ENCODE measurements around the gene TOGARAM1.

The TOGARAM1 gene

DNA sequence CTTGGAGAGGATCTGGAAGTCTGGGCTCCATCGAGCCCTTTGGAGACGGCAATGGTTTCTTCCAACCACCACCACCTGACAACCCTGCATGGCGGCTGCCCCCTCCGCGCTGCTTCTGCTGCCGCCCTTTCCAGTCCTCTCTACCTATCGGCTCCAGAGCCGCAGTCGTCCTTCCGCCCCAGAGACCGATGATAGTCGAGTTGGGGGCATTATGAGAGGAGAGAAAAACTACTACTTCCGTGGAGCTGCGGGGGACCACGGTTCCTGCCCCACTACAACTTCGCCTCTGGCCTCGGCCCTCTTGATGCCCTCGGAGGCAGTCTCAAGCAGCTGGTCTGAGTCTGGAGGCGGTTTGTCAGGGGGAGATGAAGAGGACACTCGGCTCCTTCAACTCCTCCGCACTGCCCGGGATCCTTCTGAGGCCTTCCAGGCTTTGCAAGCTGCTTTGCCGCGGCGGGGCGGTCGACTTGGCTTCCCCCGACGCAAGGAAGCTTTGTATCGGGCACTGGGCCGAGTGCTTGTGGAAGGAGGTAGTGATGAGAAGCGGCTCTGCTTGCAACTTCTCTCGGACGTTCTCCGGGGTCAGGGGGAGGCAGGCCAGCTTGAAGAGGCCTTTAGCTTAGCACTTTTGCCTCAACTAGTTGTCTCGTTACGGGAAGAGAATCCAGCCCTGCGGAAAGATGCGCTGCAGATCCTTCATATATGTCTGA, 499 bp downstream of the TOGARAM1 start:
- no peak for DNase-seq (ENCODE audit: low spot score)

DNA sequence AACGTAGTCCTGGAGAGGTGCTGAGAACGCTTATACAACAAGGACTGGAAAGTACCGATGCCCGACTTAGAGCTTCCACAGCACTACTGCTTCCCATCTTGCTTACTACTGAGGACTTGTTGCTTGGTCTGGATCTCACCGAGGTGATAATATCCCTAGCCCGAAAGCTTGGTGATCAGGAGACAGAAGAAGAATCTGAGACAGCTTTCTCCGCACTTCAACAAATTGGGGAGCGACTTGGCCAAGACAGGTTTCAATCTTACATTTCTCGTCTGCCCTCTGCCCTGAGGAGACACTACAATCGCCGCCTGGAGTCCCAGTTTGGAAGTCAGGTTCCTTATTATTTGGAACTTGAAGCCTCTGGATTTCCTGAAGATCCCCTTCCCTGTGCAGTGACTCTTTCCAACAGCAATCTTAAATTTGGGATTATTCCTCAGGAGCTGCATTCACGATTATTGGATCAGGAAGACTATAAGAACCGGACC, 1.1 kb downstream of the TOGARAM1 start:
- no peak for DNase-seq (ENCODE audit: low spot score)

DNA sequence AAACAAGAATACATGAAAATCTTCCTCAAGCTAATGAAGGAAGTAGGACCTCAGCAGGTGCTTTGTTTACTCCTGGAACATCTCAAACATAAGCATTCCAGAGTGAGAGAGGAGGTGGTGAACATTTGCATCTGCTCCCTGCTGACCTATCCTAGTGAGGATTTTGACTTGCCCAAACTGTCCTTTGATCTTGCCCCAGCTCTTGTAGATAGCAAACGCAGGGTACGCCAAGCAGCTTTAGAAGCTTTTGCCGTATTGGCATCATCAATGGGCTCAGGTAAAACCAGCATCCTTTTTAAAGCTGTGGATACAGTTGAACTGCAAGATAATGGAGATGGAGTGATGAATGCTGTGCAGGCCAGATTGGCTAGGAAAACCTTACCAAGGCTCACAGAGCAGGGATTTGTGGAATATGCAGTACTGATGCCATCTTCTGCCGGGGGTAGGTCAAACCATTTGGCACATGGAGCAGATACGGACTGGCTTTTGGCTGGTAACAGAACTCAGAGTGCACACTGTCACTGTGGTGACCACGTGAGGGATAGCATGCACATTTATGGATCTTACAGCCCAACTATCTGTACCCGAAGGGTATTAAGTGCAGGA, 1.9 kb downstream of the TOGARAM1 start:
- no peak for DNase-seq (ENCODE audit: low spot score)

DNA sequence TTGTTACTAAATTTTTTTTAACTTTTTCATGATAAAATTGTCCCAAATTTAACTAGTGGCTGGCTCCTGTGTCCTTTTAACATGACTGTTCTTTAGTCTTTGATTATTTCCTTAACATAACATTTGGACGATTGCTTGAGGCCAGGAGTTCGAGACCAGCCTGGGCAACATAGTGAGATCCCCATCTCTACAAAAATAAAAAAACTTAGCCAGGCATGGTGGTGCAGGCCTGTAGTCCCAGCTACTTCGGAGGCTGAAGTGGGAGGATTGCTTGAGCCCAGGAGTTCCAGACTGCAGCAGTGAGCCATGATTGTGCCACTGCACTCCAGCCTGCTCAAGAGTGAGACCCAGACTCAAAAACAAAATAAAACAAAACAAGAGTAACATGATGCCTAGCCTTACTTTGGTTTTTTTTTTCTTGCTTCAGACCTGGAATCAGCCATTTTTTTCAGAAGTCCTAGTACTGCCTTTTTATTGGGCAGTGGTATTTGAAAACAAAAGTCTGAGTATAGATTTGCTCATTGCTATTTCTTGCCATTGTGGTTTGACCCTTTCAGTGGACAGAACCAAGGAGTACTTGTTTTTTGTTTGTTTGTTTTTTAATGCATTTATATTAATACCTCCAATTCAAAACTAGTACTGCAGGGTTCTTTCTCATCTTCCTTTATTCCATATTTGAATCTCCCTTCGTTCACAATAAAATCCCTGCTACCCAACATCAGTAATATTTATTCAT, 4.8 kb downstream of the TOGARAM1 start:
- DNase-seq (ENCODE audit: low spot score), result no peak

DNA sequence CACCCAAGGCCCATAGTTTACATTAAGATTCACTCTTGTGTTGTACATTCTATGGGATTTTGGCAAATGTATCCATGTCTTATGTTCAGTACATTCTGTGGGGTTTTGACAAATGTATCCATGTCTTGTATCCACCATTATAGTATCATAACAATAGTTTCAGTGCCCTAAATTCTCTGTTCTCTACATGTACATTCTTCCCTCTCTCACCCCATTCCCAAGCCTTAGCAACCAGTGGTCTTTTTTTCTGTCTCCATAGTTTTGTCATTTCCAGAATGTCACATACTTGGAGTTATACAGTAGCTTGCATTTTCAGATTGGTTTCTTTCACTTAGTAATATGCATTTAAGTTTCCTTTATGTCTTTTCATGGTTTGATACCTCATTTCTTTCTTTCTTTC, 6.7 kb downstream of the TOGARAM1 start:
- DNase-seq (ENCODE audit: low spot score), result no peak

DNA sequence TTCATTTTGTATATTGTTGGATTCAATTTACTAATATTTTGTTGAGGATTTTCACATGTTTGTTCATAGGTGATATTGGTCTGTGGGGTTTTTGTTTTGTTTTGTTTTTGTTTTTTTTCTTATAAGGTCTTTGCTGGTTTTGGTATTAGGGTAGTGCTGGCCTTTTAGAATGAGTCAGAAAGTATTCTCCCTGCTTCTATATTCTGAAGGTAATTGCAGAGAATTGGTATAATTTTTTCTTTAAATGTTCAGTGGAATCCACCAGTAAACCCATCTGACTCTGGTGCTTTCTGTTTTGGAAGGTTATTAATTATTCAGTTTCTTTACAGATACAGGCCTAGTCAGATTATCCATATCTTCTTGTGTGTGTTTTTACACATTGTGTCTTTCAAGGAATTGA, 8.9 kb downstream of the TOGARAM1 start:
- DNase-seq (ENCODE audit: low spot score), result no peak

DNA sequence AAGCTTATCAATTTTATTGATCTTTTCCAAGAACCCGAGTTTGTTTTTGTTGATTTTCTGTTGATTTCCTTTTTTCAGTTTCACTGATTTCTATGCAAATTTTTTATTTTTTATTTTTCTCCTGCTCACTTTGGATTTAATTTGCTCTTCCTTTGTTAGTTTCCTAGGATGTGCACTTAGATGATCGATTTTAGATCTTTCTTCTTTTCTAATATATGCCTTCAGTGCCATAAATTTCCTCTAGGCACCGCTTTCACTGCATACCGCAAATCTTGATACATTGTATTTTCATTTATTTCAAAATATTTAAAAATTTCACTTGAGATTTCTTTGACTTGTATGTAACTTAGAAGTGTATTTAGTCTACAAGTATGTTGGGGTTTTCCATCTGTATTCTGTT, 9.5 kb downstream of the TOGARAM1 start:
- DNase-seq (ENCODE audit: low spot score), result no peak

DNA sequence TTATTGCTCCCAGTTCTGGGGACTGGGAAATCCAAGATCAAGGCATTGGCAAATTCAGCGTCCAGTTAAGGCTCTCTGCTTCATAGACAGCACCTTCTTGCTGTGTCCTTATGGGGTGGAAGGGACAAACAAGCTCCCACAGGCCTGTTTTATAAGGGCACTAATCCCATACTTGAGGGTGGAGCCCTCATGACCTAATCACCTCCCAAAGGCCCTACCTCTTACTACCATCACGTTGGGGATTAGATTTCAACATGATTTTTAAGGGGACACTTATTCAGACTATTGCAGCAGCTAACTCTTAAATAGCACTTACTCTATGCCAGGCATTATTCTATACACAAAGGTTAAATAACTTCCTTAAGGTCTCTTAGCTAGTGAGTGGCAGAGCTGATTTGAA, 17.3 kb downstream of the TOGARAM1 start:
- DNase-seq (ENCODE audit: low spot score), result no peak

DNA sequence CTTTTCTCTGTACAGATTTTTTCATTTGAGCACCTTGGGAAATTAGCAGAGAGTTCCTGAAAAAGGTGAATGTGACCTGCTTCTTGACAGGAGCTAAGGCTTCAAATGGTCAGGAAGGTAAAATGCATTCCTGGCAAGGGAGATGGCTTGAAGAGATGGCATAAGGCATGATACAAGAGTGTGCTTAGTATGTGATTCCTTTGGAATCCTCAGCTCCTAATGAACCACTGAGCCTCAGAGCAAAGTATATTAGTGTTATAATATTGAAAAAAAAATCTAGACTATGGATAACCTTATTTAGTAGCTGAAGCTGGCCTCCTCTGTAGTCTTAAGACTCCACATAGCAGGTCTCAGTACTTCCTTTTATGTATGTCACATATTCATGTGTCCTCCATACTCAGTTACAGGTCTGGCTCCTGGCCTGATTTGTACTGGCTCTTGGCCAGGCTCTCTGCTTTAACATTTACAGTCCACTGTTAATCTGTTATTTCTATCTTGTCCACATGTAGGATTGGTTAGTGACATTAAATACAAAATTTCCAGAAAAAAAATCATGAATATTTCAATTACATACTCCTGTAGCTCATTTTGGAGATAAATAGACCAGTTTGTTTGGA, 17.9 kb downstream of the TOGARAM1 start:
- no peak for DNase-seq (ENCODE audit: low spot score)

DNA sequence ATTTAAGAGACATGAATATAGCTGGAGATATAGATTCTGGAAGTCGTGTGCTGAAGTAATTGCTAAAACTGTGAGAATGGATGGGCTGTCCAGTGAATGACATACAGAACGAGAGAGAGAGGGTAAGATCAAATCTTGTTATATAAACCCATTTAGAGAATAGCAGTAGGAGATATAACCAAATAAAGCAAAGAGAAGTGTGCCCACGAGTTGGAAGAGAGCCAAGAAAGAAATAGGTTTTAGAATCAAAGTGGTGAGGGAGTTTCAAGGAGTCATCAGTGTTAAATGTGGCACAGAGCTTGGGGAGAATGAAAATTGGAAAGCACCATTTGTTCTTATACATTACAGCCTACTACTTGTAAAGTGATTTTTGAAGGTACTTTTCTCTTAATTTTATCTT, 19.2 kb downstream of the TOGARAM1 start:
- no peak for DNase-seq (ENCODE audit: low spot score)

DNA sequence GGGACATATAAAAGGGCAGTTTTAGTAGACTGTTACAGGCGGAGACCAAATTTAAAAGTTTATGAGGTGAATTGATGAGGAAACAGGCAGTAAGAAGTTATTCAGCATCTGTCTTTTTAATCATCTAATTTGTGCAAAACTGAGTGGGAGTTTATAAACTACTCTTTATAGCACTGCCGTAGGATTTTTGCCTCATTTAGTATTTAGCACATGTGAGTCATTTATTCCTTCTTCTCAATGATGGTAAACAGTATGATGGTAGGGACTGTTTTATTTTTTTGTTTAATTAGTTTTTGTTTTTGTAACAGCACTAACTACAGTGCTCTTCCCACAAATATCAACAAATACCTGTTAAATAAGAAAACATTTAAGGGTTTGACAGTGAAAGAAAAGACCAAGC, 20.6 kb downstream of the TOGARAM1 start:
- no peak for DNase-seq (ENCODE audit: low spot score)

DNA sequence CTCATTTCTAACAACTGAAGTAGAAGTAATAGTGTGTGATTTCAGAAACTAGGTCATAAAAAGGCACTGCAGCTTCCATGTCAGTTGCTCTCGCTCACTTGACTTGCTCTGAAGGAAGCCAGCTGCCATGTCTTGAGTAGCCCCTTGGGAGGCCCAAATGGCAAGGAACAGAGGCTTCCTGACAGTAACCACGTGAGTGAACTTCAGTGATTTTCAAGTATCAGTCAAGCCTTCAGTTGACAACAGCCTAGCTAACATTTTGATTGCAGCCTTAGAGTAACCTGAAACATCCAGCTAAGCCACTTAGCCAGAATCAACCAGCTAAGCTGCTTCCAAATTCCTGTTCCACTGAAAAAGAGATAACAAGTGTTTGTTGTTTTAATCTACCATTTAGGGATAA, 26.7 kb downstream of the TOGARAM1 start:
- DNase-seq (ENCODE audit: low spot score), result no peak

DNA sequence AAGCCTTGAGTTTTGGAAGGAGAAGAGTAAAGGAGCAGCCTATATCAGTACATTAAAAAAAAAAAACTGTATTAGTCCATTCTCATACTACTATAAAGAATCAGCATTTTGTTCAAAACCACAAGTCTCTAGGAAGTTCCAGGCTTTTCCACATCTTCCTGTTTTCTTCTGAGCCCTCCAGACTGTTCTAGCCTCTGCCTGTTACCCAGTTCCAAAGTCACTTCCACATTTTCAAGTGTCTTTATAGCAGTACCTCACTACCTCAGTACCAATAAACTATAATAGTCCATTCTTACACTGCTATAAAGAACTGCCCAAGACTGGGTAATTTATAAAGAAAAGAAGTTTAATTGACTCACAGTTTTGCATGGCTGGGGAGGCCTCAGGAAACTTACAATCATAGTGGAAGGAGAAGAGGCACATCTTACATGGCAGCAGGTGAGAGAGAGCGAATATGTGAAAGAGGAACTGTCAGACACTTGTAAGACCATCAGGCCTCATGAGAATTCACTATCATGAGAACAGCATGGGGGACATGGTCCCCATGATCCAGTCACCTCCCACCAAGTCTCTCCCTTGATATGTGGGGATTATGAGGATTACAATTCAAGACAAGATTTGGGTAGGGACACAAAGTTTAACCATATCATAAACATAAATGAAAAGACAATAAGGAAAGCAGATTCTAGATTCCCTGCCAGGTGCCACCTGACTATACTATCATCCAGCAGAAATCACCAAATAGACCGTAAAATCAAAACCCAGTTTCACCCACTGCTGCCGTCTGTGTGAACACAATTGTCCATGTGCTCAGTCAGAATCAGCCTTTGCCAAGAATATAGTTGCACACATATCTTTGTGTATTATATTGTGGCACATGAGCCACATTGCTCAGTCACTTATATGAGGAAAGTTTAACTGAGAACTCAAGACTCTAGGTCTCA, 27.8 kb downstream of the TOGARAM1 start:
- DNase-seq (ENCODE audit: low spot score), result no peak

DNA sequence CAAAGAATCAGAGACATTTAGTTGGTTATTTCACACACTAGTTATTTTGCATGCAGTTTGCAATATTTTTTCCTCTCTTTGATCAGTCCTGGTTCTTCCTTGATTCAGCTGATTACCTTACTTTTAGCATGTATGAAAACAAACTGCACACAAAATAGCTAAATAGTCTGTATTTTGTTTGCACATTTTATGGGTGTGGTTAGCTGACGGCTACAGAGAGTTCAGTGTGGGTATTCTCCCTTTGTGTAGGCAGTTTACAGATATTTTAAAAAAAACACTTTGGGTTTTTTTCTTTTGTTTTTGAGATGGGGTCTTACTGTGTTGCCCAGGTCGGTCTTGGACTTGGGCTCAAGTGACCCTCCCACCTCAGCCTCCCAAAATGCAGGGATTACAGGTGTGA, 28.5 kb downstream of the TOGARAM1 start:
- no peak for DNase-seq (ENCODE audit: low spot score)

DNA sequence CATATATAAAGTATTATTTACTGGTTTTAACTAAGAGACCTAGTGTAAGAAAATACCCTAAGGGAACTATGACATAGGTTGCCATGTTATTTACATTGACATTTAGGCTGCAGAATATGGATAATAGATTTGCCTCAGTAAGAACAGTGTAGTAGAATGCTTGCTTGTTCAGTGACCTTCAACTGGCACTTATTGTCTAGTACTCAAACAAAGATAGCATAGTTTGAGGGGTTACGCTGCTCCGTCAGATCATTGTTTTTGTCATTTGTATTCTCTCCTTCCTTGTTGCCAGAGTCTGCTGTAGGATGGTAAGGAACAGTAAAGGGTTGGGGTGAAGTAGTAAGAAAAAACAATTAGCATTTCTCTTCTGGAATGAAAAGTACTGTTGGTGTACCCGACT, 33.2 kb downstream of the TOGARAM1 start:
- DNase-seq (ENCODE audit: low spot score), result no peak

DNA sequence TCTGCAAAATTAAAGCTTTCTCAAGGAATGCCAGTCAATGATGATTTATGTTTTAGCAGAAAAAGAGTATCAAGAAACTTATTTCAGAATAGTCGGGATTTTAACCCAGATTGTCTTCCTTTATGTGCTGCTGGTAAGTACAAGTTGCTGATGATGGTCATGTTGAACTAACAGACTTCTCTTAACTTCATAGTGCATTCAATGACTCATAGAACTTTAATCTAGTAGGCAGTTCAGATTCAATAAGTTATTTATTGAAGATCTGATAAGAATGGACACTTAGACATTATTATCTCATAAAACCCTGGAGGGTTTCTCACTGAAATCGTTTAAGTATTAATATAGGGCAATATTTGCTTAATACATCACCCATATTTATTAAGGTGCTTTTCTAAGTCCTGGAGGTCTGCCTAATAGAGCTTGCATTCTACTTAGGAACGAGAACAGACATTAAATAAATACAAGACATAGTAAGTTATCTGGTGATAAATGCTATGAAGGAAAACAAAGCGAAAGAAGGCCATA, 33.8 kb downstream of the TOGARAM1 start:
- DNase-seq (ENCODE audit: low spot score), result no peak

DNA sequence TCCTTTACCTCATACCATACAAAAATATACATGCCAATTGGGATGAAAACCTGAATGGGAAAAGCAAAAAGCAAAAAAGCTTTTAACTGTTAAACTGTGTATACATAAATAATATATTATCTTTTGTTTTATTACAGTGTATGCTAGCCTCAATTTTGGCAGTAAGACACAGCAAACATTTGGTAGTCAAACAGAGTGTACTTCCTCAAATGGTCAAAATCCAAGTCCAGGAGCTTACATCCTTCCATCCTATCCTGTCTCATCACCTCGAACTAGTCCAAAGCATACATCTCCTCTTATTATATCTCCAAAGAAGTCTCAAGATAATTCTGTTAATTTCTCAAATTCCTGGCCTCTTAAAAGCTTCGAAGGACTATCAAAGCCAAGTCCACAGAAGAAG, 41.9 kb downstream of the TOGARAM1 start:
- DNase-seq (ENCODE audit: low spot score), result no peak

DNA sequence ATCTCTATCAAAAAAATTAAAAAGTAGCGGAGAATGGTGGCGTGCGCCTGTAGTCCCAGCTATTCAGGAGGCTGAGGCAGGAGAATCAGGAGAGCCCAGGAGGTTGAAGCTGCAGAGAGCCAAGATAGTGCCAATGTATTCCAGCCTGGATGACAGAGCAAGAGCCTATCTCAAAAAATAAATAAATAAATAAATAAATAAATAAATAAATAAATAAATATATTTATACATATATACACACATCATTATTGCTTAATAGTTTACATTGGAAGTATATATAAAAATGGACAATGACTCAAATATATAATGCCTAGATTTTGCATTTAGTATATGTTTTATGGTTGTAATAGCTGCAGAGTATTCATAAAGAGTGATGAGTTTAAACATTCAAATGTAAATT, 53.1 kb downstream of the TOGARAM1 start:
- no peak for DNase-seq (ENCODE audit: low spot score)

DNA sequence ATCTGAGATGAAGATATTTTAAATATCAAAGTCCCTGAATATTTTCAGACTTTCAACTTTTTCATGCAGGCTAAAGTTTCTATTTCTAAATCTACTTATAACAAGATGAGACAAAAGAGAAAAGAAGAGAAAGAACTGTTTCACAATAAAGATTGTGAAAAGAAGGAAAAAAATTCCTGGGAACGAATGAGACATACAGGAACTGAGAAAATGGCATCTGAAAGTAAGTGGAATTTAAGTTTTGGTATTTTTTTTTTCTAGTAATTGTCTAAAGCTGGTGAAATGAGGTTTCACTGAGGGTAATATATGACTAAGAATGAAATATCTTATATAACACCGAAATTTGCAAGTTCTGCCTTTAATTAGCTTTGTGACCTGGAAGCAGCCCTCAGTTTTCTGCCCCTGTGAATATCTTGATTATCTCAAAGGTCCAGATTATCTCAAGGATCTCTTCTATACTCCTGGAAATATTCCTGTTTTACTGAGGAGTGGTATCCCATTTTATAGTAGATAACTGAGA, 66.2 kb downstream of the TOGARAM1 start:
- no peak for DNase-seq (ENCODE audit: low spot score)

DNA sequence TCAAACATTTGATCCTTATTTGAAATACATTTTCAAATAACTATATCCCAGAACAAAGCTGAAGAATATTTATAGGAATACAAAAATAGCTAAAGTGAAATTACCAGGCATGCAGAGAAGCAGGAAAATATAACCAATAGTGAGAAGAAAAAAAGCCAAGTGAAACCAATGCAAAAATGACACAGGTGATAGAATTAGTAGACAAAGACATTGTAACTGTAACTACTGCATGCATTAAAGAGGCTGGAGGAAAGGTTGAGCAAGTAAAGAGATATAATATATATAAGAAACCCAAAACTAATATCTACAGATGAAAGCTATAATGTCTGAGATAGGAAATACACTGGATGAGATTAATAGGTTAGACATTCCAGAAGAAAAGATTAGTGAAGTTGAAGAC, 72.7 kb downstream of the TOGARAM1 start:
- DNase-seq (ENCODE audit: low spot score), result no peak

DNA sequence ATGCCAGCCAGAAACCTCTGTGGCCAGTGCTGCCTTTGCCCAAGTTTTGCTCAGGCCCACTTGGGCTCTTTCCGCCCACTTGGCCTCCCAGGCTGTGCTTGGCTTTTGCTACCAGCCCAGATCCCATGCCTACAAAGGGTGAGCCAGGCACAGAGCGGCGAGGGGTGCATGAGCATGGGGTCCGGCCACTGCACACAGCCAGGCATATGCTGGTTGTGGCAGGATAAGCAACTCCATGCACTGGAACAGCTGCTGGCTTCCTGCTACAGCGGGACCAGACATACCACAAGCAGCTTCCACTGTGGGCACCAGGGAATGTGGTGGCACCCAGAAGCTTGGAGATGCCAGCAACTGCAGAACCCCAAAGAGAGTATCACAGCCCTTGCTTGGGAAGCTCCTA, 76.3 kb downstream of the TOGARAM1 start:
- no peak for DNase-seq (ENCODE audit: low spot score)

Data from CD4-positive, alpha-beta T cell treated with Interleukin-15 for 4 hours (primary cell).